GM12865 (cell line): Measurements from ENCODE around the gene B3GAT1.

Source experiments
- DNase-seq: peaks from one replicate; pipeline ENCODE4 v3.0.0; 2010; ENCODE audit warnings: low read depth
- H3K4me3 ChIP-seq: 2 replicates; pipeline ENCODE4 v1.5.1; 2011; ENCODE audit warnings: mild to moderate bottlenecking, low read depth, low read length, control low read depth
- CTCF ChIP-seq: IDR thresholded peaks from 2 replicates; pipeline ENCODE4 v1.5.1; 2011; ENCODE audit warnings: low read length, control low read depth, low read depth, inconsistent platforms; ENCODE audit not compliant: insufficient read depth; ENCODE audit errors: missing control alignments

Gene B3GAT1

GRCh38 chr11:134331354-134332188 is 80.5 kb downstream of the B3GAT1 start, which contains the start of gene GLB1L2:
Gene GLB1L2, plus strand, starts transcription at chr11:134331988. Its CDS starts 74 bp downstream, at chr11:134332062.
- no peak within 1 kb of the TSS for H3K4me3 ChIP-seq
- TF ChIP-seq CTCF: no peak
- peak; percentile 19 for DNase-seq

GRCh38 chr11:134330611-134331353 is 81.3 kb downstream of the B3GAT1 start:
- no peak overlapping the region for H3K4me3 ChIP-seq
- TF ChIP-seq CTCF: no peak
- DNase-seq: no peak
